HEK293 (cell line): Measurements from ENCODE around the gene ADI1.

Source experiments
- CTCF ChIA-PET: fragments of 350-600 bp; formaldehyde crosslinking; extraction: SDS; loops from one replicate; lab custom pipeline; 2021; ENCODE audit warnings: antibody characterized with exemption; lab: Yijun Ruan, JAX
- POLR2A ChIA-PET: fragments of 300-600 bp; formaldehyde crosslinking; extraction: SDS; loops from one replicate; lab custom pipeline; 2020; ENCODE audit warnings: antibody characterized with exemption, inconsistent platforms; lab: Yijun Ruan, JAX
- H3K27ac ChIP-seq: fragments of 200-500 bp; sonication (Bioruptor generic); 2 replicates; pipeline ENCODE4 v1.5.1; 2014; ENCODE audit warnings: low read depth, low read length, control low read depth, inconsistent platforms; ENCODE audit errors: extremely low read depth
- H3K36me3 ChIP-seq, 2 experiments: fragments of 200-500 bp in 1 of 2; sonication (Bioruptor generic) in 1 of 2; 1 replicate in 1 of 2; 2 replicates in 1 of 2; pipeline ENCODE4 v1.5.1; 2014 to 2017; ENCODE audit warnings: inconsistent platforms in 2 of 2, low read length in 2 of 2; ENCODE audit not compliant: control insufficient read depth in 2 of 2, insufficient read depth in 1 of 2
- H3K4me1 ChIP-seq: fragments of 200-500 bp; sonication (Bioruptor generic); 2 replicates; pipeline ENCODE4 v1.5.1; 2014; ENCODE audit warnings: mild to moderate bottlenecking, low read length, inconsistent platforms; ENCODE audit not compliant: control insufficient read depth, insufficient read depth
- H3K4me3 ChIP-seq: 2 replicates; pipeline ENCODE4 v1.5.1; 2011; ENCODE audit warnings: low read depth, mild to moderate bottlenecking, control low read depth, low read length, moderate library complexity
- H3K9me3 ChIP-seq: fragments of 200-500 bp; sonication (Bioruptor generic); 2 replicates; pipeline ENCODE4 v1.5.1; 2014; ENCODE audit warnings: low read depth, low read length, inconsistent platforms; ENCODE audit not compliant: control insufficient read depth, insufficient read depth
- CTCF ChIP-seq: fragments of 450-650 bp; formaldehyde crosslinking; IDR thresholded peaks from 2 replicates; pipeline ENCODE4 v1.5.1; 2016; ENCODE audit warnings: missing biosample characterization, missing genetic modification characterization
- GFI1B ChIP-seq: fragments of 450-650 bp; formaldehyde crosslinking; IDR thresholded peaks from 2 replicates; pipeline ENCODE4 v1.5.1; 2016; ENCODE audit warnings: missing biosample characterization, missing genetic modification characterization
- GLI2 ChIP-seq: fragments of 450-650 bp; formaldehyde crosslinking; IDR thresholded peaks from 2 replicates; pipeline ENCODE4; 2017; ENCODE audit warnings: missing biosample characterization, missing genetic modification characterization, low read depth, borderline replicate concordance
- GLI4 ChIP-seq: fragments of 450-650 bp; formaldehyde crosslinking; IDR thresholded peaks from 2 replicates; pipeline ENCODE4 v1.5.1; 2016; ENCODE audit warnings: missing biosample characterization, missing genetic modification characterization
- GLIS1 ChIP-seq: fragments of 450-650 bp; formaldehyde crosslinking; IDR thresholded peaks from 2 replicates; pipeline ENCODE4 v1.5.1; 2016; ENCODE audit warnings: missing biosample characterization, missing genetic modification characterization
- KLF10 ChIP-seq: fragments of 450-650 bp; IDR thresholded peaks from 2 replicates; pipeline ENCODE4 v1.5.1; 2018; ENCODE audit warnings: missing biosample characterization, mild to moderate bottlenecking, missing genetic modification characterization
- SCRT1 ChIP-seq: fragments of 450-650 bp; formaldehyde crosslinking; IDR thresholded peaks from 2 replicates; pipeline ENCODE4 v1.5.1; 2016; ENCODE audit warnings: missing biosample characterization, missing genetic modification characterization, borderline replicate concordance
- ZNF140 ChIP-seq: fragments of 450-650 bp; formaldehyde crosslinking; IDR thresholded peaks from 2 replicates; pipeline ENCODE4 v1.5.1; 2016; ENCODE audit warnings: missing biosample characterization, missing genetic modification characterization
- ZNF16 ChIP-seq: fragments of 450-650 bp; formaldehyde crosslinking; IDR thresholded peaks from 2 replicates; pipeline ENCODE4 v1.5.1; 2016; ENCODE audit warnings: low read depth, missing biosample characterization, missing genetic modification characterization
- ZNF175 ChIP-seq: fragments of 450-650 bp; formaldehyde crosslinking; IDR thresholded peaks from 2 replicates; pipeline ENCODE4 v1.5.1; 2016; ENCODE audit warnings: missing biosample characterization, missing genetic modification characterization
- ZNF19 ChIP-seq: fragments of 450-650 bp; formaldehyde crosslinking; IDR thresholded peaks from 2 replicates; pipeline ENCODE4; 2016; ENCODE audit warnings: missing biosample characterization, missing genetic modification characterization, low read depth
- ZNF223 ChIP-seq: fragments of 450-650 bp; formaldehyde crosslinking; IDR thresholded peaks from 2 replicates; pipeline ENCODE4 v1.5.1; 2016; ENCODE audit warnings: missing biosample characterization, missing genetic modification characterization
- ZNF239 ChIP-seq: fragments of 450-650 bp; formaldehyde crosslinking; IDR thresholded peaks from 2 replicates; pipeline ENCODE4 v1.5.1; 2016; ENCODE audit warnings: missing biosample characterization, missing genetic modification characterization
- ZNF335 ChIP-seq: fragments of 450-650 bp; formaldehyde crosslinking; conservative IDR thresholded peaks from 2 replicates; pipeline ENCODE4 v1.5.1; 2016; ENCODE audit warnings: missing biosample characterization, missing genetic modification characterization
- ZNF391 ChIP-seq: fragments of 450-650 bp; formaldehyde crosslinking; IDR thresholded peaks from 2 replicates; pipeline ENCODE4 v1.5.1; 2016; ENCODE audit warnings: low read depth, missing biosample characterization, missing genetic modification characterization, borderline replicate concordance
- ZNF513 ChIP-seq: fragments of 450-650 bp; IDR thresholded peaks from 2 replicates; pipeline ENCODE4 v1.5.1; 2018; ENCODE audit warnings: missing biosample characterization, missing genetic modification characterization
- ZNF530 ChIP-seq: fragments of 450-650 bp; formaldehyde crosslinking; IDR thresholded peaks from 2 replicates; pipeline ENCODE4 v1.5.1; 2016; ENCODE audit warnings: low read depth, missing biosample characterization, missing genetic modification characterization
- ZNF624 ChIP-seq: fragments of 450-650 bp; formaldehyde crosslinking; IDR thresholded peaks from 2 replicates; pipeline ENCODE4 v1.5.1; 2017; ENCODE audit warnings: missing biosample characterization, missing genetic modification characterization
- ZNF701 ChIP-seq: fragments of 450-650 bp; formaldehyde crosslinking; IDR thresholded peaks from 2 replicates; pipeline ENCODE4 v1.5.1; 2016; ENCODE audit warnings: missing biosample characterization, missing genetic modification characterization
- ZSCAN23 ChIP-seq: fragments of 450-650 bp; formaldehyde crosslinking; IDR thresholded peaks from 2 replicates; pipeline ENCODE4 v1.5.1; 2016; ENCODE audit warnings: missing biosample characterization, missing genetic modification characterization
- ZSCAN4 ChIP-seq: fragments of 450-650 bp; formaldehyde crosslinking; IDR thresholded peaks from 2 replicates; pipeline ENCODE4 v1.5.1; 2017; ENCODE audit warnings: missing biosample characterization, missing genetic modification characterization
- ZXDB ChIP-seq: fragments of 450-650 bp; formaldehyde crosslinking; IDR thresholded peaks from 2 replicates; pipeline ENCODE4 v1.5.1; 2016; ENCODE audit warnings: missing biosample characterization, missing genetic modification characterization

The ADI1 gene

GRCh38 chr2:3482363-3482821, 36.9 kb downstream of the ADI1 start:
- H3K9me3 ChIP-seq, result no peaks in the 10 kb centered on the region
- no peak overlapping the region for H3K27ac ChIP-seq
- TF ChIP-seq SCRT1 (tag by site-specific recombination) (0 out of 2 replicates have a peak, but pooled peaks have one; percentile 24), ZNF223 (tag by site-specific recombination) (no peak)
- POLR2A ChIA-PET, result no interaction called here
- CTCF ChIA-PET, result no interaction called here
- peaks cover 0 to 19% of the 10 kb centered on the region in 2 experiments; a peak in 2 of 3 replicates for H3K36me3 ChIP-seq
- H3K4me3 ChIP-seq, result no peak overlapping the region
- no peaks in the 10 kb centered on the region for H3K4me1 ChIP-seq

GRCh38 chr2:3481736-3482362, 37.5 kb downstream of the ADI1 start:
- ChIA-PET POLR2A (no interaction called here), CTCF (no interaction called here)

More at GRCh38 chr2:3481736-3482362, 37.5 kb downstream of the ADI1 start:
- Histone ChIP-seq H3K36me3 (peaks cover 0 to 19% of the 10 kb centered on the region in 2 experiments; a peak in 2 of 3 replicates), H3K27ac (no peak overlapping the region), H3K4me3 (no peak overlapping the region), H3K9me3 (no peaks in the 10 kb centered on the region), H3K4me1 (no peaks in the 10 kb centered on the region)
- no peak for TF ChIP-seq ZNF175 (tag by site-specific recombination)
- no peak for TF ChIP-seq ZNF513 (tag by site-specific recombination)
- no peak for TF ChIP-seq CTCF
- TF ChIP-seq ZNF239 (tag by site-specific recombination), result no peak
- no peak for TF ChIP-seq ZNF530 (tag by site-specific recombination)
- TF ChIP-seq ZSCAN4 (tag by site-specific recombination), result no peak
- TF ChIP-seq ZNF624, result no peak
- no peak for TF ChIP-seq GLI2 (tag by site-specific recombination)
- no peak for TF ChIP-seq ZNF391
- no peak for TF ChIP-seq ZNF701 (tag by site-specific recombination)
- no peak for TF ChIP-seq ZNF335
- no peak for TF ChIP-seq ZNF19 (tag by site-specific recombination)
- TF ChIP-seq KLF10 (tag by site-specific recombination), result no peak
- TF ChIP-seq GFI1B (tag by site-specific recombination), result no peak
- no peak for TF ChIP-seq GLIS1 (tag by site-specific recombination)
- TF ChIP-seq ZXDB (tag by site-specific recombination), result no peak
- TF ChIP-seq ZNF16 (tag by site-specific recombination), result no peak
- no peak for TF ChIP-seq ZSCAN23 (tag by site-specific recombination)
- no peak for TF ChIP-seq GLI4 (tag by site-specific recombination)
- no peak for TF ChIP-seq ZNF140 (tag by site-specific recombination)
